IMR-90 (cell line): ENCODE data around the gene TMC3.

Source experiments
- BHLHE40 ChIP-seq: fragments of 150-350 bp; IDR thresholded peaks from 2 replicates; pipeline ENCODE4 v1.6.1; 2016; ENCODE audit warnings: mild to moderate bottlenecking, low read depth, low read length
- CEBPB ChIP-seq: IDR thresholded peaks from 2 replicates; pipeline ENCODE4 v1.6.1; 2012; ENCODE audit warnings: low read depth, low read length, improper control_type of control experiment
- CTCF ChIP-seq: conservative IDR thresholded peaks from 2 replicates; pipeline ENCODE4 v1.5.1; 2012; ENCODE audit warnings: mild to moderate bottlenecking, low read depth, low read length, improper control_type of control experiment
- ELK1 ChIP-seq: fragments of 150-350 bp; IDR thresholded peaks from 2 replicates; pipeline ENCODE4 v1.6.1; 2016; ENCODE audit warnings: low read depth, mild to moderate bottlenecking, low read length, moderate library complexity, borderline replicate concordance
- FOS ChIP-seq: fragments of 150-350 bp; IDR thresholded peaks from 2 replicates; pipeline ENCODE4 v1.6.1; 2016; ENCODE audit warnings: low read depth, low read length
- MAFK ChIP-seq: IDR thresholded peaks from 2 replicates; pipeline ENCODE4 v1.6.1; 2012; ENCODE audit warnings: low read depth, low read length, improper control_type of control experiment
- MAZ ChIP-seq: IDR thresholded peaks from 2 replicates; pipeline ENCODE4 v1.6.1; 2012; ENCODE audit warnings: low read depth, mild to moderate bottlenecking, low read length, improper control_type of control experiment, moderate library complexity, borderline replicate concordance
- MXI1 ChIP-seq: IDR thresholded peaks from 2 replicates; pipeline ENCODE4 v1.6.1; 2012; ENCODE audit warnings: low read depth, mild to moderate bottlenecking, low read length, moderate library complexity, borderline replicate concordance
- NFE2L2 ChIP-seq: fragments of 150-350 bp; IDR thresholded peaks from 2 replicates; pipeline ENCODE4 v1.6.1; 2016; ENCODE audit warnings: low read depth, mild to moderate bottlenecking, low read length
- POLR2A ChIP-seq: IDR thresholded peaks from 2 replicates; pipeline ENCODE4 v1.6.1; 2012; ENCODE audit warnings: mild to moderate bottlenecking, low read depth, low read length
- RAD21 ChIP-seq: IDR thresholded peaks from 2 replicates; pipeline ENCODE4 v1.6.1; 2012; ENCODE audit warnings: low read length, improper control_type of control experiment
- RFX5 ChIP-seq: IDR thresholded peaks from 2 replicates; pipeline ENCODE4 v1.8.0; 2012; ENCODE audit warnings: low read depth, mild to moderate bottlenecking, low read length, moderate library complexity
- SMC3 ChIP-seq: fragments of 150-350 bp; IDR thresholded peaks from 2 replicates; pipeline ENCODE4 v1.6.1; 2016; ENCODE audit warnings: low read depth, mild to moderate bottlenecking, antibody characterized with exemption, low read length, moderate library complexity
- USF2 ChIP-seq: fragments of 150-350 bp; IDR thresholded peaks from 2 replicates; pipeline ENCODE4 v1.6.1; 2017; ENCODE audit warnings: mild to moderate bottlenecking, antibody characterized with exemption, low read length, low read depth

- TF ChIP-seq CTCF (no peak), RAD21 (no peak), POLR2A (no peak), FOS (no peak), MXI1 (no peak), BHLHE40 (no peak), SMC3 (no peak), USF2 (no peak), RFX5 (no peak), NFE2L2 (no peak), MAFK (no peak), CEBPB (no peak), ELK1 (no peak), MAZ (no peak)
Measured at GRCh38 chr15:81311752-81312464, 62.1 kb downstream of the TMC3 start.
